ENCODE measurements around the gene MYD88.

DNA sequence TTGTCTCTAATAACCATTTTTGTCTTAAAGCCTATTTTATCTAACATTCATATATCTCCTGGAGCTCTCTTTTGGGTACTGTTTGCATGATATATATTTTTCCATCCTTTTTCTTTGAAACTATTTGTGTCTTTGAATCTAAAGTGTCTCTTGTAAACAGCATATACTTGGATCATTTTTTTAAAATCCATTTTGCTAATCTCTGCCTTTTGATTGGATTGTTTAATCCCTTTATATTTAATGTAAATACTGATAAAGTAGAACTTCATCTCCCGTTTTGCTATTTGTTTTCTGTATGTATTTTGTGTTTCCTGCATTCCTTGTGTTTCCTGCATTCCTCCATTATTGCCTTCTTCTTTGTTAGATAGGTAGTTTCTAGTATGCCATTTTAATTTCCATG, 32.9 kb upstream of the MYD88 start:
- TF ChIP-seq, protein P1, sequence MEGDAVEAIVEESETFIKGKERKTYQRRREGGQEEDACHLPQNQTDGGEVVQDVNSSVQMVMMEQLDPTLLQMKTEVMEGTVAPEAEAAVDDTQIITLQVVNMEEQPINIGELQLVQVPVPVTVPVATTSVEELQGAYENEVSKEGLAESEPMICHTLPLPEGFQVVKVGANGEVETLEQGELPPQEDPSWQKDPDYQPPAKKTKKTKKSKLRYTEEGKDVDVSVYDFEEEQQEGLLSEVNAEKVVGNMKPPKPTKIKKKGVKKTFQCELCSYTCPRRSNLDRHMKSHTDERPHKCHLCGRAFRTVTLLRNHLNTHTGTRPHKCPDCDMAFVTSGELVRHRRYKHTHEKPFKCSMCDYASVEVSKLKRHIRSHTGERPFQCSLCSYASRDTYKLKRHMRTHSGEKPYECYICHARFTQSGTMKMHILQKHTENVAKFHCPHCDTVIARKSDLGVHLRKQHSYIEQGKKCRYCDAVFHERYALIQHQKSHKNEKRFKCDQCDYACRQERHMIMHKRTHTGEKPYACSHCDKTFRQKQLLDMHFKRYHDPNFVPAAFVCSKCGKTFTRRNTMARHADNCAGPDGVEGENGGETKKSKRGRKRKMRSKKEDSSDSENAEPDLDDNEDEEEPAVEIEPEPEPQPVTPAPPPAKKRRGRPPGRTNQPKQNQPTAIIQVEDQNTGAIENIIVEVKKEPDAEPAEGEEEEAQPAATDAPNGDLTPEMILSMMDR (IDR thresholded peaks at IDR 0.05; ENCODE audit: insufficient read depth, low read length, poor library complexity, severe bottlenecking): no peak
- TF ChIP-seq EZH2phosphoT487 (conservative IDR thresholded peaks at IDR 0.05; ENCODE audit: low read length): no peak
